A375 (cell line): ENCODE data around the gene EIF2AK3. TPM values are rescaled to one million over a fixed set of nuclear protein-coding genes. Genes with fewer than 3 reads are reported as not detected.

Experiments
- total RNA-seq: library from RNA; depleted of rRNA; stranded (reverse); fragments of >200 nt; shearing (Covaris generic); gene quantifications from 2 replicates; pipeline ENCODE4 v1.2.3, GENCODE V29; 2014; rRNA removed

EIF2AK3 gene
- 8.5 and 10.3 TPM in 2 replicates for total RNA-seq

DNA sequence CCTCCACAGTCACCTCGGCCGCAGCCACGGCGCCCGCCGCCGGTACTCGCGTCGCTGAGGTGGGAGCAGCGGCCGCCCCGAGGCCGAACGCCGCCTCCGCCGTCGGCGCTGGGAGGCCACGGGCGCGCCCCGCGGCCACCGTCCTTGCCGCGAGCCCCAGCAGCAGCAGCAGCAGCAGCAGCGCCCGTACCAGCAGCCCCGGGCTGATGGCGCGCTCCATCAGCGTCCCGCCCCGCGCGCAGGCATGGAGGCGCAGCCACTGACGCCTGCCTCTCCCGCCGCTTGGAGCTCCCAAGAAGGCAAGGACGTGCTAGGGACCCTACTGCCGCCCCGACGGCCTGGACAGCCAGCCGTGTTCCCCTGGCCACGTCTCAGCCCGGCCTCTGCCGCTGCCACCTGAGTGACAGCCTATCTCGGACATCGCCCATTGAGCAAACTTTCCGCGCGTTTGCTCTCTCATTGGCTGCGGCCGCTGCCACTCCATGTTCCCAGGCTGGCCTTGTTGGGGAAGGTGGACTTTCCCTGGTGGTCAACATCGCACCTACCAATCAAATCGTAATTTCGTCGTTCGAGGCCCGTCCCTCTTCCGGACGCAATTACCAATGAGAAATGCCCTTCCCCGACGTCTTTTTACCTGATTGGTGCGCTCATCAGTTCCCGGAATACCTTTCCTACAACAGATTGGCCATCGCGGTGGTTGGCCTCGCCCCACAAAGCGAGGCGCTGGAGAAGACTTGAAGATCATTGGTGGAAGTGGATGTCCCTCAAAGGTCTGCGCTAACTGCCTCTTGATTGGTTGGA is at the start of gene EIF2AK3:
Gene EIF2AK3 (minus strand): TSS at position 410 of the 801 bp plus-strand sequence. CDS start 190 bp downstream, at position 220.

Other genes with a start within 250 kb of the EIF2AK3 start
- 0.08 TPM in 1 of 2 replicates, not detected in the other for gene FOXI3, start 174.8 kb downstream of the EIF2AK3 start, total RNA-seq
- 8.6 and 10.5 TPM in 2 replicates for gene RPIA, start 64.2 kb upstream of the EIF2AK3 start, total RNA-seq